T-cell (primary cell): ENCODE measurements around the gene SYNGR3. TPM values are rescaled to one million over a fixed set of nuclear protein-coding genes. Genes with fewer than 3 reads are reported as not detected.
A peak's percentile ranks its signal among the peaks of the same experiment; 100 is the strongest.

Experiments
- ATAC-seq, 4 experiments: fragments of 200-7000 bp in 3 of 4; fragments of 150-1000 bp in 1 of 4; cut with Tn5 transposase; replicated peaks in 1 of 4; 1 replicate in 3 of 4; 2 replicates in 1 of 4; pipeline ENCODE4 v1.10.0; 2021; ENCODE audit warnings: moderate library complexity in 3 of 4, mild to moderate bottlenecking in 2 of 4, moderate number of reproducible peaks in 1 of 4
- CTCF ChIA-PET, 2 donors: fragments of 300-600 bp; sonication (Branson Sonifier 250); formaldehyde crosslinking; loops; one replicate each; lab custom pipeline; 2022; ENCODE audit warnings: antibody characterized with exemption in 2 of 2; lab: Charles Lee
- POLR2A ChIA-PET, 2 donors: fragments of 300-600 bp; sonication (Branson Sonifier 250); formaldehyde crosslinking; loops; one replicate each; lab custom pipeline; 2022; ENCODE audit warnings: antibody characterized with exemption in 2 of 2; lab: Charles Lee
- DNase-seq, 35 experiments: peaks; one replicate each; pipeline versions ENCODE4 v3.0.0 to v3.0.0-alpha.2; 2013 to 2023
- H3K27ac ChIP-seq: one replicate; pipeline ENCODE4 v1.5.1; 2013; ENCODE audit warnings: low read length
- H3K27me3 ChIP-seq, 2 experiments: replicated peaks in 1 of 2; 1 replicate in 1 of 2; 2 replicates in 1 of 2; pipeline versions ENCODE4 v1.6.1 to v1.7.0; 2013; ENCODE audit warnings: low read length in 1 of 2, mixed read lengths in 1 of 2; ENCODE audit not compliant: control insufficient read depth in 2 of 2, insufficient read depth in 2 of 2; ENCODE audit errors: extremely low read depth in 1 of 2
- H3K36me3 ChIP-seq, 2 donors: 1 replicate in 1 of 2; 2 replicates in 1 of 2; pipeline versions ENCODE4 v1.6.1 to v1.7.0; 2013; ENCODE audit warnings: low read length in 1 of 2; ENCODE audit not compliant: control insufficient read depth in 2 of 2, insufficient read depth in 1 of 2; ENCODE audit errors: extremely low read depth in 1 of 2
- H3K4me1 ChIP-seq, 2 experiments: 1 replicate in 1 of 2; 2 replicates in 1 of 2; pipeline versions ENCODE4 v1.6.1 to v1.7.0; 2013; ENCODE audit warnings: low read length in 2 of 2, mixed read lengths in 1 of 2; ENCODE audit not compliant: insufficient read depth in 2 of 2, control insufficient read depth in 1 of 2; ENCODE audit errors: extremely low read depth in 1 of 2
- H3K4me3 ChIP-seq, 2 donors: 1 replicate in 1 of 2; 2 replicates in 1 of 2; pipeline versions ENCODE4 v1.5.1 to v1.7.0; 2013; ENCODE audit warnings: mild to moderate bottlenecking in 2 of 2, low read length in 1 of 2, moderate library complexity in 1 of 2; ENCODE audit not compliant: control insufficient read depth in 1 of 2; ENCODE audit errors: extremely low read depth in 1 of 2
- H3K9me3 ChIP-seq: 2 replicates; pipeline ENCODE4 v1.7.0; 2013
- H3K27ac Mint-ChIP-seq, 2 donors: one replicate each; pipeline ENCODE4 v1.8.0; 2020 to 2021; ENCODE audit warnings: mild to moderate bottlenecking in 2 of 2, mixed read lengths in 2 of 2
- H3K27me3 Mint-ChIP-seq, 2 donors: one replicate each; pipeline ENCODE4 v1.8.0; 2021 to 2022; ENCODE audit warnings: mixed read lengths in 2 of 2
- H3K36me3 Mint-ChIP-seq: one replicate; pipeline ENCODE4 v1.8.0; 2021; ENCODE audit warnings: mixed read lengths
- H3K4me1 Mint-ChIP-seq, 3 donors: one replicate each; pipeline ENCODE4 v1.8.0; 2020 to 2022; ENCODE audit warnings: mixed read lengths in 3 of 3, mild to moderate bottlenecking in 1 of 3
- H3K4me3 Mint-ChIP-seq, 3 donors: one replicate each; pipeline ENCODE4 v1.8.0; 2020 to 2022; ENCODE audit warnings: mild to moderate bottlenecking in 3 of 3, mixed read lengths in 3 of 3, moderate library complexity in 3 of 3
- H3K9me3 Mint-ChIP-seq, 3 donors: one replicate each; pipeline ENCODE4 v1.8.0; 2020 to 2022; ENCODE audit warnings: mixed read lengths in 3 of 3
- WGBS: methylation state at CpG from one replicate; pipeline ENCODE4 v1.1.5; 2013; ENCODE audit warnings: missing lambda C conversion rate; ENCODE audit not compliant: insufficient coverage; 5-methylcytosine and 5-hydroxymethylcytosine counted together
- total RNA-seq, 35 experiments: library from RNA in 6 of 35; stranded (reverse) in 6 of 35; fragments of 120-200 nt in 1 of 35; gene quantifications; one replicate each; pipeline versions ENCODE4 v1.2.1 to v1.2.4 and lab custom pipeline; 2013 to 2026

SYNGR3 gene
- total RNA-seq, 5 donors from 2014 or later (not counting 1 experiment from before 2014, with no cell fraction given): 1.1 to 5.7 (median 1.7) TPM

GRCh38 chr16:2016407-2016922 is 26.7 kb downstream of the SYNGR3 start:
- DNase-seq: peak in 1 of 35 experiments; percentile 42
- peaks cover 4 to 20% of the 10 kb centered on the region in 2 donors for H3K27me3 Mint-ChIP-seq
- H3K9me3 Mint-ChIP-seq: no peaks in the 10 kb centered on the region
- 48% methylated on average over 12 of the region's 13 CpGs for WGBS
- ChIA-PET POLR2A (interaction anchor here in 1 of 2 donors (0.6 kb wide), 1 partner anchor 983 kb away, joined by 6 read pairs; no protein-coding TSS in a partner anchor), CTCF (no interaction called here)
- no peak overlapping the region for H3K27ac Mint-ChIP-seq
- Histone ChIP-seq H3K9me3 (no peaks in the 10 kb centered on the region), H3K36me3 (no peaks in the 10 kb centered on the region), H3K4me3 (no peak overlapping the region), H3K4me1 (peaks cover 0 to 9% of the 10 kb centered on the region in 2 experiments), H3K27me3 (peaks cover 0 to 41% of the 10 kb centered on the region in 2 experiments), H3K27ac (no peak overlapping the region)
- peak in 1 of 4 experiments; percentile 24 for ATAC-seq
- H3K4me1 Mint-ChIP-seq: peaks cover 0 to 7% (median 2%) of the 10 kb centered on the region in 3 donors
- H3K4me3 Mint-ChIP-seq: no peak overlapping the region
- no peaks in the 10 kb centered on the region for H3K36me3 Mint-ChIP-seq

DNA sequence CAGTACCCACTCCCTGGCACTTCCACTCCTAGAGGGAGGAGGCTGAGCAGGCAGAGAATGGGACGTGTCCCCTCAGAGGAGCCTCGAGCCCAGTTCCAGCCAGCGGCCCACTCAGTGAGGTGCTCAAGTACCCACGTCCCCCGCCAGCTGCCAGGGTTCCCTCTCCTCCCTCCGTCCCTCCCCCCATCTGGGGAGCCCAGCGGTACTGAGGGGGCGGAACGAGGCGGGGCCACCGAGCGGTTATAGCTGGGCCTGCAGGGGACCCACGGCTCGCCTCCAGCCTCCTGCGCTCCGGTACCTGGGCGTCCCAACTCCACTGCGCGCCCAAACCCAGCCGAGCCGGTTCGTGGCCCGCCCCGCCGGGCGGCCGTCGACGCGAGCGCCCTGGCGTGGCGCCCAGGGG is 29.7 kb downstream of the SYNGR3 start, which contains the start of gene NPW:
NPW (plus strand) TSS at position 268 of the 403 bp plus-strand sequence.
- DNase-seq (peak in 4 of 35 experiments; percentile 18 to 29 (median 25)), ATAC-seq (no peak)
- peaks cover 9 to 20% (median 13%) of the 10 kb centered on the region in 3 donors for H3K4me1 Mint-ChIP-seq

DNA sequence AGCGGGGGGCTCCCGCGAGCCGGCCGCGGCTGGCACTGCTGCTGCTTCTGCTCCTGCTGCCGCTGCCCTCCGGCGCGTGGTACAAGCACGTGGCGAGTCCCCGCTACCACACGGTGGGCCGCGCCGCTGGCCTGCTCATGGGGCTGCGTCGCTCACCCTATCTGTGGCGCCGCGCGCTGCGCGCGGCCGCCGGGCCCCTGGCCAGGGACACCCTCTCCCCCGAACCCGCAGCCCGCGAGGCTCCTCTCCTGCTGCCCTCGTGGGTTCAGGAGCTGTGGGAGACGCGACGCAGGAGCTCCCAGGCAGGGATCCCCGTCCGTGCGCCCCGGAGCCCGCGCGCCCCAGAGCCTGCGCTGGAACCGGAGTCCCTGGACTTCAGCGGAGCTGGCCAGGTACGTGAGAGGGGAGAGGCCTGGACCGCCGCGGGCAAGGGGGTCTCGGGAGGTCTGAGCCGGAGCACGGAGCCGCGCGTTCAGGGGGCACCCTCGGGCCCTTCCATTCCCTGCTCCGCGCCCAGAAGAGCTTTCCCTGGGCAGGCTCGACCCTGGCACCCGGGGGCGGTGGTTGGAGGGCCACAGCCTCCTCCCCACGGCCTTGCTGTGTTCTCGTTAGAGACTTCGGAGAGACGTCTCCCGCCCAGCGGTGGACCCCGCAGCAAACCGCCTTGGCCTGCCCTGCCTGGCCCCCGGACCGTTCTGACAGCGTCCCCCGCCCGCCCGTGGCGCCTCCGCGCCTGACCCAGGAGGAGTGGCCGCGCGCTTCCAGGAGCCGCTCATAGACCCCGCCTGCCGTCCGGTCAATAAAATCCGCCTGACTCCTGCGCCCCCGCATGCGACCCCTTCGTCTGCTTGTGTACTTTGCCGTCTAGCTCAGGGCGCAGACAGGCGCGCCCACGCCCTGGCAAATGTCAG is 30.4 kb downstream of the SYNGR3 start:
- Mint-ChIP-seq H3K36me3 (no peaks in the 10 kb centered on the region), H3K9me3 (no peaks in the 10 kb centered on the region), H3K27me3 (peaks cover 11 to 34% of the 10 kb centered on the region in 2 donors), H3K4me3 (peak overlapping the region in 1 of 3 donors; percentile 56), H3K4me1 (peaks cover 9 to 20% (median 13%) of the 10 kb centered on the region in 3 donors), H3K27ac (no peak overlapping the region)
- H3K36me3 ChIP-seq: no peaks in the 10 kb centered on the region
- peaks cover 0 to 59% of the 10 kb centered on the region in 2 experiments for H3K27me3 ChIP-seq
- DNase-seq (no peak), ATAC-seq (no peak)
- no peak overlapping the region for H3K27ac ChIP-seq
- H3K9me3 ChIP-seq: no peaks in the 10 kb centered on the region
- peak overlapping the region in 1 of 2 donors; percentile 26 for H3K4me3 ChIP-seq
- CTCF ChIA-PET: interaction anchor here in 1 of 2 donors (0.6 to 1.3 kb wide), 2 partner anchors 135 to 807 kb away, joined by 3 read pairs; partner anchors contain the start of gene TRAF7
- POLR2A ChIA-PET: no interaction called here
- WGBS: 5% methylated on average over 96 of the region's 96 CpGs
- peaks cover 2 to 29% of the 10 kb centered on the region in 2 experiments for H3K4me1 ChIP-seq

More for the DNA sequence above, 29.7 kb downstream of the SYNGR3 start, which contains the start of gene NPW:
- peaks cover 11 to 34% of the 10 kb centered on the region in 2 donors for H3K27me3 Mint-ChIP-seq
- CTCF ChIA-PET: no interaction called here
- no peak within 1 kb of the TSS for H3K27ac Mint-ChIP-seq
- peaks cover 0 to 55% of the 10 kb centered on the region in 2 experiments for H3K27me3 ChIP-seq
- POLR2A ChIA-PET: no interaction called here
- peaks cover 2 to 29% of the 10 kb centered on the region in 2 experiments for H3K4me1 ChIP-seq
- H3K9me3 Mint-ChIP-seq: no peaks in the 10 kb centered on the region
- H3K4me3 Mint-ChIP-seq: peak within 1 kb of the TSS in 1 of 3 donors; percentile 56
- no peaks in the 10 kb centered on the region for H3K9me3 ChIP-seq
- no peaks in the 10 kb centered on the region for H3K36me3 ChIP-seq
- peak within 1 kb of the TSS in 1 of 2 donors; percentile 26 for H3K4me3 ChIP-seq
- H3K27ac ChIP-seq: no peak within 1 kb of the TSS
- H3K36me3 Mint-ChIP-seq: no peaks in the 10 kb centered on the region
- 4% methylated on average over 29 of the region's 33 CpGs for WGBS

DNA sequence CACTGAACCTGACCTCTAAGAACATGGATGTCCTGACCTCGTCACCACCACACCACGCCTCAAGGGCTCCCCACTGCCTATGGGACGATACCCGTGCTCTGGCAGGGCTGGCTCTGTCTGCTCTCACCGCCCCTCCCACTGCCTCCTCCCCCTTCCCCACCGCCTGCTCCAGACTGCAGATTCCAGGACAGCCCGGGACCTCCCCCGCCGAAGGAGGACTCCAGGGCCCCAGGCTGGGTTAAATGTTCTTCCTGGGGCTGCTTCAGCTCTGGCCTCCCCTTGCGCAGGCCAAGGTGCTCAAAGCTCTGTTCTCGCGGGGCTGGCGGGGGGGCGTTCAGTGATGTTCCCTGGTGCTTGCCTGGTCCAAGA is 32.9 kb downstream of the SYNGR3 start:
- CTCF ChIA-PET: interaction anchor here (0.6 to 1.5 kb wide), 9 partner anchors 19 to 1915 kb away, joined by 3 to 9 read pairs (median 4); partner anchors contain the start of genes NTHL1 (in 1 of the 2), PKD1 (in 1 of the 2), TRAF7 (in 1 of the 2) and TSC2 (in 1 of the 2)
- peak; percentile 9 to 23 (median 9) for ATAC-seq

DNA sequence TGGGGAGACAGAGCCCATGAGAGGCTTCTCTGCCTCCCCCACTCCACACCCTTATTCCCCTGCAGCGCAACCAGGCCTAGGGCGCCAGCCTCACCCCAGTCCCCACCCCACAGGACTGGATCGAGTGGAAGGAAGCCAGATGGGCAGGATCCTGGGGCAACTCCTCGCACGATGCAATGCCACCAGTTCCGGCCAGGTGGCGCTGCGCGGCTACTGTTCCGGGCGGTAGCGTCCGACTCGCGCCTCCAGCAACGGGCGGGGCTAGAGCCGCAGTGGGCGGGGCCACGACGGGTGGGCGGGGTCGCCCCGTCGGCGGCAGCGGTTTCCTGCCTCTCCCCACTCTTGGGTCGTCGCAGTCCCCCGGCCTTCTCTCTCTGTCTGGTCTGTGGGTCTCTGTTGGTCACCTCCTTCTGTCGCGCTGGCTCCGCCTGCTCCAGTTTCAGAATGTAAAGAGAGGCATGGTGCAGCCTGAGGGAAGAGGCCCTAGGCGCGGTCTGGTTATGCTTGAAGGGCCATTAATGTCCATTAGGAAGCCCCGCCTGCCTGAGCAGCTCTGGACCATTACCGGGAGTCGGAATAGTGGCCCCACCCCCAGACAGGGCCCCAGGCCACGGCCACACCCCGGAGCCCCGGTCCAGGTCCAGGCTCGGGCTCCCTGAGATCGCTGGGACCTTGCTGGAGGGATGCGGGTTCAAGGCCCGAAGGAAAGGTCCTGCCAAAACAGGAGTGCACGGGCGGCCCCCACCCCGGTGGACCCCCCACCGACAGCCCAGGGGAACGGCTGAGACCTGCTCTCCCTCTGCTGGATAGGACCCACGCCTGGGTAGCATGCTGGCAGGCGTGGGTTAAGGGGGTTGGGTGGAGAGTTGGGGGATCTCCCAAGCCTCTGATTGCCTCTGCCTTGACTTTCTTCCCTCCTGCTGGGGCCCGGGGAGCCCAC is 33.6 kb downstream of the SYNGR3 start:
- ChIA-PET CTCF (interaction anchor here (0.6 to 1.5 kb wide), 9 partner anchors 19 to 1914 kb away, joined by 3 to 9 read pairs (median 3); partner anchors contain the start of genes PKD1 (in 1 of the 2) and TRAF7 (in 1 of the 2)), POLR2A (no interaction called here)
- Histone ChIP-seq H3K9me3 (no peaks in the 10 kb centered on the region), H3K4me1 (peaks cover 2 to 50% of the 10 kb centered on the region in 2 experiments), H3K27ac (peak overlapping the region; percentile 72), H3K27me3 (peaks cover 0 to 67% of the 10 kb centered on the region in 2 experiments), H3K36me3 (no peaks in the 10 kb centered on the region), H3K4me3 (peak overlapping the region; percentile 35 to 40)
- DNase-seq: peak; percentile 82 to 99 (median 92)
- Mint-ChIP-seq H3K4me1 (peaks cover 13 to 32% (median 16%) of the 10 kb centered on the region in 3 donors), H3K9me3 (no peaks in the 10 kb centered on the region), H3K4me3 (peak overlapping the region; percentile 48 to 71 (median 66)), H3K27me3 (peaks cover 11 to 31% of the 10 kb centered on the region in 2 donors), H3K27ac (peak overlapping the region; percentile 77 to 83), H3K36me3 (no peaks in the 10 kb centered on the region)
- 16% methylated on average over 40 of the region's 53 CpGs for WGBS
- ATAC-seq: peak; percentile 80 to 91 (median 84)

More for the DNA sequence above, 32.9 kb downstream of the SYNGR3 start:
- WGBS: 7% methylated on average over 13 of the region's 14 CpGs
- Histone ChIP-seq H3K4me1 (peaks cover 2 to 46% of the 10 kb centered on the region in 2 experiments), H3K9me3 (no peaks in the 10 kb centered on the region), H3K4me3 (peak overlapping the region; percentile 27 to 35), H3K27ac (no peak overlapping the region), H3K27me3 (peaks cover 0 to 69% of the 10 kb centered on the region in 2 experiments), H3K36me3 (no peaks in the 10 kb centered on the region)
- Mint-ChIP-seq H3K9me3 (no peaks in the 10 kb centered on the region), H3K4me3 (peak overlapping the region; percentile 46 to 71 (median 55)), H3K4me1 (peaks cover 13 to 29% (median 16%) of the 10 kb centered on the region in 3 donors), H3K36me3 (no peaks in the 10 kb centered on the region), H3K27ac (no peak overlapping the region), H3K27me3 (peaks cover 11 to 34% of the 10 kb centered on the region in 2 donors)
- POLR2A ChIA-PET: interaction anchor here in 1 of 2 donors (0.9 kb wide), 1 partner anchor 133 kb away, joined by 4 read pairs; the partner anchor contains the start of gene TRAF7
- DNase-seq: no peak
